Iris pigment epithelial cell (primary cell): ENCODE results near the gene HSPA9.
A peak's percentile ranks its signal among the peaks of the same experiment; 100 is the strongest.

ENCODE experiments used
- DNase-seq: peaks from one replicate; pipeline ENCODE4 v3.0.0-alpha.2; 2011; ENCODE audit warnings: low read depth

The HSPA9 gene

GRCh38 chr5:138575194-138576015, at the start of gene HSPA9:
TSS of gene HSPA9 (minus strand) at chr5:138575401. CDS start at chr5:138575318, 83 bp downstream.
- peak; percentile 100 for DNase-seq

- DNase-seq: peak; percentile 24
Observed at GRCh38 chr5:138623053-138623452, 47.9 kb upstream of the HSPA9 start.

GRCh38 chr5:138622051-138622450, 46.9 kb upstream of the HSPA9 start:
- no peak for DNase-seq

- no peak for DNase-seq
Observed at GRCh38 chr5:138620663-138621224, 45.5 kb upstream of the HSPA9 start.

- no peak for DNase-seq
Observed at GRCh38 chr5:138616508-138616907, 41.3 kb upstream of the HSPA9 start.

- DNase-seq: no peak
Observed at GRCh38 chr5:138615461-138615860, 40.3 kb upstream of the HSPA9 start.

GRCh38 chr5:138611678-138612218, 36.5 kb upstream of the HSPA9 start:
- DNase-seq: peak; percentile 77

GRCh38 chr5:138610918-138611677, 35.9 kb upstream of the HSPA9 start:
- DNase-seq: peak; percentile 26

- DNase-seq: peak; percentile 32
Observed at GRCh38 chr5:138610415-138610917, 35.3 kb upstream of the HSPA9 start.

GRCh38 chr5:138606378-138607064, 31.3 kb upstream of the HSPA9 start:
- DNase-seq: no peak

- no peak for DNase-seq
Observed at GRCh38 chr5:138605254-138605972, 30.2 kb upstream of the HSPA9 start.

- DNase-seq: no peak
Observed at GRCh38 chr5:138604176-138604785, 29.1 kb upstream of the HSPA9 start.

GRCh38 chr5:138603249-138603920, 28.2 kb upstream of the HSPA9 start:
- DNase-seq: peak; percentile 75

GRCh38 chr5:138602371-138603000, 27.3 kb upstream of the HSPA9 start:
- DNase-seq: no peak

GRCh38 chr5:138601444-138601843, 26.2 kb upstream of the HSPA9 start:
- peak; percentile 93 for DNase-seq

GRCh38 chr5:138600446-138600845, 25.2 kb upstream of the HSPA9 start:
- DNase-seq: no peak

- DNase-seq: peak; percentile 45
Observed at GRCh38 chr5:138597661-138598400, 22.6 kb upstream of the HSPA9 start.

- DNase-seq: no peak
Observed at GRCh38 chr5:138596105-138596881, 21.1 kb upstream of the HSPA9 start.
